K562 (cell line): ENCODE results near the gene PREX1. TPM values are rescaled to one million over a fixed set of nuclear protein-coding genes. Genes with fewer than 3 reads are reported as not detected.

ENCODE experiments used
- ATAC-seq: fragments of 200-7000 bp; cut with Tn5 transposase; 3 replicates; pipeline ENCODE4 v1.9.1; 2020; ENCODE audit warnings: moderate library complexity
- BruUV-seq: library from RNA; stranded (reverse); fragments of 400-500 nt; replicated peaks from 2 replicates; lab custom pipeline; 2021; lab: Mats Ljungman, UMichigan
- CTCF ChIA-PET: fragments of 300-600 bp; formaldehyde crosslinking; extraction: SDS; loops from one replicate; lab custom pipeline; 2021; ENCODE audit warnings: low intra/inter-chr PET ratio; lab: Yijun Ruan, JAX
- POLR2A ChIA-PET: fragments of 300-600, 350-650 bp; sonication (Branson Sonifier 250); formaldehyde crosslinking; extraction: SDS; loops from one replicate; lab custom pipeline; 2021; ENCODE audit warnings: antibody characterized with exemption, inconsistent platforms; lab: Yijun Ruan, JAX
- DNase-seq, 4 experiments: peaks; one replicate each; pipeline versions ENCODE4 v3.0.0 to v3.0.0-alpha.2; 2011 to 2018; ENCODE audit warnings: low spot score in 3 of 4, mixed read lengths in 3 of 4; ENCODE audit errors: extremely low read depth in 1 of 4
- FAIRE-seq: peaks from 2 replicates; lab custom pipeline; 2011; peaks lifted over from hg19 to GRCh38; lab: Jason Lieb, UNC
- H2AFZ ChIP-seq: 2 replicates; pipeline ENCODE4 v1.6.0; 2011; ENCODE audit warnings: low read depth, low read length, control low read depth, inconsistent platforms
- H3K27ac ChIP-seq: fragments of 200-600 bp; 3 replicates; pipeline ENCODE4 v1.8.0; 2011; ENCODE audit warnings: low read depth, mild to moderate bottlenecking, control low read depth, inconsistent platforms, low read length, moderate library complexity, mixed read lengths; ENCODE audit errors: extremely low read depth
- H3K27me3 ChIP-seq, 2 experiments: fragments of 300-600 bp in 1 of 2; 2 replicates in 1 of 2; 3 replicates in 1 of 2; pipeline versions ENCODE4 v1.6.0 to v1.8.0; 2011; ENCODE audit warnings: inconsistent platforms in 2 of 2, low read length in 2 of 2, mild to moderate bottlenecking in 1 of 2, mixed read lengths in 1 of 2, moderate library complexity in 1 of 2; ENCODE audit not compliant: control insufficient read depth in 2 of 2, insufficient read depth in 2 of 2
- H3K36me3 ChIP-seq: fragments of 300-600 bp; 3 replicates; pipeline ENCODE4 v1.8.0; 2011; ENCODE audit warnings: mild to moderate bottlenecking, low read length, inconsistent platforms; ENCODE audit not compliant: control insufficient read depth, insufficient read depth
- H3K4me1 ChIP-seq, 2 experiments: fragments of 200-600 bp in 1 of 2; replicated peaks in 1 of 2; 2 replicates in 1 of 2; 3 replicates in 1 of 2; pipeline versions ENCODE4 v1.5.1 to v1.8.0; 2011; ENCODE audit warnings: inconsistent platforms in 2 of 2, low read length in 2 of 2, mild to moderate bottlenecking in 1 of 2, mixed read lengths in 1 of 2, moderate library complexity in 1 of 2; ENCODE audit not compliant: control insufficient read depth in 2 of 2, insufficient read depth in 2 of 2
- H3K4me2 ChIP-seq: 2 replicates; pipeline ENCODE4 v1.6.1; 2011; ENCODE audit warnings: low read length, control low read depth, inconsistent platforms, mixed read lengths; ENCODE audit not compliant: insufficient read depth
- H3K4me3 ChIP-seq: fragments of 200-600 bp; sonication (generic), shearing (Covaris generic); 2 replicates; pipeline ENCODE4 v1.5.1; 2016; ENCODE audit warnings: control low read depth, inconsistent platforms
- H3K79me2 ChIP-seq: fragments of 200-600 bp; 3 replicates; pipeline ENCODE4 v1.8.0; 2011; ENCODE audit warnings: low read length, inconsistent platforms; ENCODE audit not compliant: control insufficient read depth, insufficient read depth
- H3K9ac ChIP-seq, 2 experiments: 2 replicates each; pipeline versions ENCODE4 v1.6.0 to v1.6.1; 2011; ENCODE audit warnings: low read depth in 2 of 2, low read length in 2 of 2, control low read depth in 1 of 2, inconsistent platforms in 1 of 2, mild to moderate bottlenecking in 1 of 2, mixed read lengths in 1 of 2; ENCODE audit not compliant: insufficient read depth in 1 of 2
- H3K9me1 ChIP-seq: one replicate; pipeline ENCODE4 v1.6.0; 2011; ENCODE audit warnings: inconsistent platforms, mild to moderate bottlenecking, low read length, moderate library complexity; ENCODE audit not compliant: control insufficient read depth, insufficient read depth
- H3K9me3 ChIP-seq: replicated peaks from 2 replicates; pipeline ENCODE4 v1.5.1; 2011; ENCODE audit warnings: low read depth, low read length, inconsistent platforms; ENCODE audit not compliant: control insufficient read depth, insufficient read depth
- H4K20me1 ChIP-seq: replicated peaks from 2 replicates; pipeline ENCODE4 v1.6.1; 2011; ENCODE audit warnings: low read length, inconsistent platforms, mixed read lengths; ENCODE audit not compliant: control insufficient read depth, insufficient read depth
- AFF1 ChIP-seq, 2 experiments: fragments of 450-650 bp; IDR thresholded peaks; 2 replicates each; pipeline ENCODE4 v1.6.1; 2018; ENCODE audit warnings: mild to moderate bottlenecking in 2 of 2, low read depth in 1 of 2; ENCODE audit not compliant: partially characterized antibody in 2 of 2
- ARHGAP35 ChIP-seq: fragments of 450-650 bp; IDR thresholded peaks from 2 replicates; pipeline ENCODE4 v1.6.1; 2018; ENCODE audit not compliant: partially characterized antibody
- BMI1 ChIP-seq: fragments of 150-350 bp; IDR thresholded peaks from 2 replicates; pipeline ENCODE4 v1.6.1; 2014; ENCODE audit warnings: low read length
- C11orf30 ChIP-seq: fragments of 450-650 bp; IDR thresholded peaks from 2 replicates; pipeline ENCODE4 v1.6.1; 2016; ENCODE audit warnings: low read depth, mild to moderate bottlenecking
- GTF2E2 ChIP-seq: fragments of 200-800 bp; sonication (Bioruptor generic); IDR thresholded peaks from 2 replicates; pipeline ENCODE4 v1.6.1; 2016; ENCODE audit warnings: missing genetic modification characterization, missing compliant biosample characterization
- KLF6 ChIP-seq: fragments of 250-450 bp; sonication (Bioruptor Pico); IDR thresholded peaks from 2 replicates; pipeline ENCODE4 v1.4.0; 2020; ENCODE audit warnings: mild to moderate bottlenecking, moderate library complexity, borderline replicate concordance
- NFE2 ChIP-seq: IDR thresholded peaks from 2 replicates; pipeline ENCODE4 v1.6.1; 2014; ENCODE audit warnings: antibody characterized with exemption, low read depth
- NR1H2 ChIP-seq: sonication (generic); formaldehyde crosslinking; IDR thresholded peaks from 2 replicates; pipeline ENCODE4 v1.4.0; 2020; ENCODE audit warnings: mild to moderate bottlenecking, missing genetic modification reagents
- SAFB2 ChIP-seq: fragments of 200-400 bp; formaldehyde crosslinking; IDR thresholded peaks from 2 replicates; pipeline ENCODE4 v1.6.1; 2018; ENCODE audit warnings: borderline replicate concordance, low read length, low read depth, moderate library complexity; ENCODE audit not compliant: severe bottlenecking
- TCF15 ChIP-seq: fragments of 250-450 bp; sonication (Bioruptor Pico); IDR thresholded peaks from 2 replicates; pipeline ENCODE4 v1.8.0; 2022; ENCODE audit warnings: moderate library complexity, mild to moderate bottlenecking, inconsistent platforms
- ZNF232 ChIP-seq: sonication (generic); formaldehyde crosslinking; IDR thresholded peaks from 2 replicates; pipeline ENCODE4 v1.8.0; 2022; ENCODE audit warnings: mild to moderate bottlenecking, missing genetic modification reagents
- ZNF592 ChIP-seq: fragments of 450-650 bp; IDR thresholded peaks from 2 replicates; pipeline ENCODE4 v1.6.1; 2017; ENCODE audit warnings: antibody characterized with exemption, mild to moderate bottlenecking
- ZNF717 ChIP-seq: fragments of 250-450 bp; sonication (Bioruptor Pico); IDR thresholded peaks from 2 replicates; pipeline ENCODE4 v1.5.0; 2021
- WGBS: fragments of 100-300 bp; shearing (Covaris generic); methylation state at CpG from one replicate; pipeline ENCODE4 v1.1.6; 2016; ENCODE audit warnings: low coverage, mixed read lengths; ENCODE audit not compliant: insufficient coverage; ENCODE audit errors: missing lambda C conversion rate; 5-methylcytosine and 5-hydroxymethylcytosine counted together
- in situ Hi-C: fragments of 300-500 bp; cut with MboI; formaldehyde crosslinking; loops from 4 replicates; pipeline ENCODE4 v1.15.0; 2018; ENCODE audit warnings: inconsistent platforms, mixed read lengths
- intact Hi-C: fragments of 100-400 bp; cut with micrococcal nuclease; formaldehyde crosslinking; loops from 2 replicates; pipeline ENCODE4 v1.14.2; 2022
- polyA plus RNA-seq, 8 experiments: library from polyadenylated mRNA; depleted of rRNA in 4 of 8; stranded (reverse) in 5 of 8; unstranded in 3 of 8; fragments of >200 nt; fragmentation: Nextera tagmentation in 2 of 8; fragmentation: Illumina TruSeq in 1 of 8; extraction: Ambion mirVana in 2 of 8; extraction: Trizol in 1 of 8; gene quantifications; 2 replicates each; pipeline versions ENCODE4 v1.2.1 to v1.2.3, GENCODE V29; 2011 to 2014; ENCODE audit warnings: inconsistent platforms in 1 of 8, missing spikeins in 1 of 8
- total RNA-seq, 7 experiments: library from RNA; depleted of rRNA in 6 of 7; stranded (reverse); fragments of >200 nt in 6 of 7; fragmentation: Illumina TruSeq in 2 of 7; extraction: Trizol in 2 of 7; gene quantifications; 2 replicates each; pipeline versions ENCODE4 v1.2.1 to v1.2.3, GENCODE V29; 2011 to 2021; ENCODE audit warnings: low replicate concordance in 1 of 7

PREX1 gene
- total and polyA plus RNA-seq, 9 of the 15 experiments (the other 6 are each of a cell fraction or from before 2014, with no cell fraction given), result 0.37 to 10.4 (median 4.8) TPM

GRCh38 chr20:48651960-48652359, 175.8 kb downstream of the PREX1 start:
- Histone ChIP-seq H3K36me3 (peaks cover 5% of the 10 kb centered on the region; the same call in 1 of the 3 replicates), H4K20me1 (peaks cover 3% of the 10 kb centered on the region; the same call in 1 of the 2 replicates), H3K4me2 (no peak overlapping the region), H3K9ac (no peak overlapping the region; a peak in 1 of 4 replicates), H3K4me3 (no peak overlapping the region), H3K27me3 (no peaks in the 10 kb centered on the region), H3K9me1 (no peaks in the 10 kb centered on the region), H3K79me2 (no peaks in the 10 kb centered on the region), H3K27ac (no peak overlapping the region), H3K4me1 (peaks cover 0 to 3% of the 10 kb centered on the region in 2 experiments; a peak in 1 of 5 replicates), H3K9me3 (no peaks in the 10 kb centered on the region), H2AFZ (no peak overlapping the region)
- CTCF ChIA-PET, result no interaction called here
- intact Hi-C loops, result no loop called here
- BruUV-seq, result no TSS peak
- WGBS, result 64% methylated on average over 10 of the region's 11 CpGs
- DNase-seq, result no peak
- FAIRE-seq, result no peak
- in situ Hi-C loops, result no loop called here
- POLR2A ChIA-PET, result no interaction called here
- no peak for ATAC-seq
- TF ChIP-seq TCF15 (CRISPR knock-in tag) (no peak), ZNF592 (no peak), GTF2E2 (tag) (no peak), ARHGAP35 (no peak), ZNF232 (no peak), BMI1 (no peak), SAFB2 (no peak), C11orf30 (no peak), ZNF717 (no peak), AFF1 (IDR thresholded peaks at IDR 0.05; ENCODE audit: low read depth in 1 of 2, partially characterized antibody in 2 of 2) (no peak), KLF6 (no peak), NFE2 (no peak), NR1H2 (CRISPR knock-in tag) (no peak)
